GM18526 (cell line): ENCODE data around the gene NLGN1.

Experiments
- POLR2A ChIP-seq: IDR thresholded peaks from 3 replicates; pipeline ENCODE4 v1.6.1; 2011; ENCODE audit not compliant: insufficient read length; ENCODE audit errors: extremely low read depth

The NLGN1 gene

GRCh38 chr3:173529062-173529711 lies 131.6 kb downstream of the NLGN1 start:
- no peak for TF ChIP-seq POLR2A

GRCh38 chr3:173531602-173532001 lies 134.1 kb downstream of the NLGN1 start:
- no peak for TF ChIP-seq POLR2A

GRCh38 chr3:173538410-173538809 lies 140.9 kb downstream of the NLGN1 start:
- TF ChIP-seq POLR2A: no peak

- no peak for TF ChIP-seq POLR2A
Measured at GRCh38 chr3:173547070-173547469, 149.5 kb downstream of the NLGN1 start.

- no peak for TF ChIP-seq POLR2A
Measured at GRCh38 chr3:173548261-173548660, 150.7 kb downstream of the NLGN1 start.

GRCh38 chr3:173552526-173552925 lies 155.0 kb downstream of the NLGN1 start:
- no peak for TF ChIP-seq POLR2A

GRCh38 chr3:173553635-173554280 lies 156.2 kb downstream of the NLGN1 start:
- no peak for TF ChIP-seq POLR2A

GRCh38 chr3:173556546-173556945 lies 159.0 kb downstream of the NLGN1 start:
- TF ChIP-seq POLR2A: no peak

- TF ChIP-seq POLR2A: no peak
Measured at GRCh38 chr3:173567997-173568396, 170.5 kb downstream of the NLGN1 start.

- no peak for TF ChIP-seq POLR2A
Measured at GRCh38 chr3:173568623-173569022, 171.1 kb downstream of the NLGN1 start.

GRCh38 chr3:173583496-173583895 lies 186.0 kb downstream of the NLGN1 start:
- no peak for TF ChIP-seq POLR2A

GRCh38 chr3:173584093-173584837 lies 186.7 kb downstream of the NLGN1 start:
- no peak for TF ChIP-seq POLR2A

GRCh38 chr3:173584838-173585831 lies 187.6 kb downstream of the NLGN1 start:
- no peak for TF ChIP-seq POLR2A

GRCh38 chr3:173586166-173586565 lies 188.6 kb downstream of the NLGN1 start:
- TF ChIP-seq POLR2A: no peak

GRCh38 chr3:173587055-173587454 lies 189.5 kb downstream of the NLGN1 start:
- TF ChIP-seq POLR2A: no peak
